Measurements from ENCODE around the gene SPDYA. TPM values are rescaled to one million over a fixed set of nuclear protein-coding genes. Genes with fewer than 3 reads are reported as not detected.
"Not testable (repeated sequence)": the region's sequence is repeated elsewhere in the genome, so short reads cannot be mapped to it uniquely, and the experiment has no call there.

SPDYA gene
- total and polyA plus RNA-seq, 11 donors = 0.06 to 0.50 (median 0.28) TPM; not detected in 5

GRCh38 chr2:28780496-28780895, 30.1 kb upstream of the SPDYA start:
- ATAC-seq (no peak), DNase-seq (no peak)
- Histone ChIP-seq H3K27me3 (no peaks in the 10 kb centered on the region), H3K4me3 (no peak overlapping the region), H3K36me3 (peaks cover 0 to 91% (median 88%) of the 10 kb centered on the region in 9 donors), H3K27ac (no peak overlapping the region), H3K9me3 (no peaks in the 10 kb centered on the region), H3K4me1 (peaks cover 0 to 32% (median 12%) of the 10 kb centered on the region in 12 donors)
- 85 to 96% (median 93%) methylated on average over 2 of the region's 2 CpGs for WGBS, 4 donors
- TF ChIP-seq POLR2A (IDR thresholded peaks at IDR 0.05) = no peak
- intact Hi-C loops (cut with DNase I) = no loop called here

DNA sequence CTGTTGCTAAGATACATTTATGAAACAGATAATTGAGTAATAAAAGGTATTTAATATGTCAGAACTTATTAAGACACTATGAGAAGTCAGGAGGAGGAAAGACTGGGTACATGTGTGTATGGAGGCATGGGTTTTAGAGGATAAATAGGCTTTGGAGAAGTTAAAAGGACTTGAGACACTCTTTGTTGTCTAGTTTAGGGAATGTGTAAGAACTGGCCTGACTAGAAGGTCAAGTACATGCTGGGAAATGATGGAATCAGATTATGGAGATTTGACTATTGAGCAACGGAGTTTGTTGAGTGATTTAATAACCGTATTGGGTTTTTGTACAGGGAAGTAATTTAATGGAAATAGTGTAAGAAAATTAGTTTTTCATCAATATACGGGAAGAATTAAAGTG, 28.2 kb upstream of the SPDYA start:
- H3K9me3 ChIP-seq = no peaks in the 10 kb centered on the region
- H3K36me3 ChIP-seq = peaks cover 0 to 100% (median 100%) of the 10 kb centered on the region in 9 donors
- no peak for DNase-seq
- no peak overlapping the region for H3K4me3 ChIP-seq
- ATAC-seq = no peak
- intact Hi-C loops (cut with DNase I) = no loop called here
- no peak overlapping the region for H3K27ac ChIP-seq
- 62 to 94% (median 81%) methylated on average over 3 of the region's 3 CpGs for WGBS, 4 donors
- no peak for TF ChIP-seq CTCF (IDR thresholded peaks at IDR 0.05)
- no peak for TF ChIP-seq POLR2A (IDR thresholded peaks at IDR 0.05)
- H3K4me1 ChIP-seq = peaks cover 0 to 16% (median 2%) of the 10 kb centered on the region in 12 donors
- H3K27me3 ChIP-seq = no peaks in the 10 kb centered on the region

DNA sequence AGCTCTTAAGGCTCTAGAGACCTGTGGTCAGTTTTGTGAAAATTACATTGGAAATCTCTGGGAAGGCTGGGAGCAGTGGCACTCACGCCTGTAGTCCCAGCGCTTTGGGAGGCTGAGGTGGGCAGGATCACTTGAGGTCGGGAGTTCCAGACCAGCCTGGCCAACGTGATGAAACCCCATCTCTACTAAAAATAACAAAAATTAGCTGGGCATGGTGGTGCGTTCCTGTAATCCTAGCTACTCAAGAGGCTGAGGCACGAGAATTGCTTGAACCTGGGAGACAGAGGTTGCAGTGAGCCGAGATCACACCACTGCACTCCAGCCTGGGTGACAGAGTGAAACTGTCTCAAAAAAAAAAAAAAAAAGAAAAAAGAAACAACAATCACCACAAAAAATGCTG, 26.1 kb upstream of the SPDYA start:
- ATAC-seq; intact Hi-C loops (cut with DNase I); H3K9me3 ChIP-seq; H3K27me3 ChIP-seq; H3K4me3 ChIP-seq; DNase-seq; H3K27ac ChIP-seq; H3K4me1 ChIP-seq: not testable (repeated sequence)
- peaks cover 0 to 100% (median 100%) of the 10 kb centered on the region in 9 donors for H3K36me3 ChIP-seq
- 67 to 71% (median 68%) methylated on average over 7 of the region's 7 CpGs for WGBS, 4 donors

GRCh38 chr2:28796620-28797019, 14.0 kb upstream of the SPDYA start:
- H3K27ac ChIP-seq = peak overlapping the region in 1 of 12 donors; percentile 5
- H3K4me1 ChIP-seq = peaks cover 0 to 12% (median 0%) of the 10 kb centered on the region in 12 donors
- DNase-seq = no peak
- peaks cover 0 to 35% (median 2%) of the 10 kb centered on the region in 12 donors for H3K9me3 ChIP-seq
- intact Hi-C loops (cut with DNase I) = no loop called here
- H3K36me3 ChIP-seq = peaks cover 0 to 99% (median 85%) of the 10 kb centered on the region in 9 donors
- no peak for TF ChIP-seq CTCF (IDR thresholded peaks at IDR 0.05)
- no peak for TF ChIP-seq POLR2A (IDR thresholded peaks at IDR 0.05)
- ATAC-seq = peak in 1 of 4 donors; percentile 54
- WGBS, 4 donors = 39 to 53% (median 44%) methylated on average over 4 of the region's 4 CpGs
- H3K27me3 ChIP-seq = no peaks in the 10 kb centered on the region
- no peak overlapping the region for H3K4me3 ChIP-seq

DNA sequence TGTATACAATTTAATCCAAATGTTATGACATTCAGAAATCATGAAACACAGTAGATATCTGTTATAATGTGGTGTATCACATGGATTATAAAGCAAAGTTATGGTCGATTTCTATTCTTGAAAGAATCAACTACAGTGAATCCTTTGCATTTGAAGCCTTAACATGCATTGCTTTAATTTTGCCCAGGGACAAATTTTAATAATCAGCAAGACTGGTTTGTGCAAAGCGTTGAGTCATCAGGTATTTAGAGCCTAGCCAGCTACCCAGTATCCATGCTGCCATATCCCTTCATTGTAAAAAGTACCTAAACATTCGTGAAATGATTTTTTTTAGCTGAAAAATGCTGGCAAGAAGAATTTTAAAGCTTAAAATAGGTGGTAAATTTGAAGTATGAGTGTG, 8.9 kb upstream of the SPDYA start:
- intact Hi-C loops (cut with DNase I) = no loop called here
- Histone ChIP-seq H3K4me3 (no peak overlapping the region), H3K27me3 (no peaks in the 10 kb centered on the region), H3K9me3 (peaks cover 0 to 14% (median 0%) of the 10 kb centered on the region in 12 donors), H3K4me1 (peaks cover 0 to 9% (median 2%) of the 10 kb centered on the region in 12 donors), H3K36me3 (peaks cover 0 to 98% (median 62%) of the 10 kb centered on the region in 9 donors), H3K27ac (no peak overlapping the region)
- no peak for TF ChIP-seq POLR2A (IDR thresholded peaks at IDR 0.05)
- TF ChIP-seq CTCF (IDR thresholded peaks at IDR 0.05) = no peak
- no peak for DNase-seq
- no peak for ATAC-seq
- WGBS, 4 donors = 89 to 95% (median 93%) methylated on average over 3 of the region's 3 CpGs
